Keratinocyte (primary cell): Measurements from ENCODE around the gene SMAD7. TPM values are rescaled to one million over a fixed set of nuclear protein-coding genes. Genes with fewer than 3 reads are reported as not detected.

ENCODE experiments used
- DNase-seq: peaks from one replicate; pipeline ENCODE4 v3.0.0-alpha.2; 2011; ENCODE audit warnings: low read depth, missing footprints, low spot score
- FAIRE-seq: peaks from 2 replicates; lab custom pipeline; 2011; peaks lifted over from hg19 to GRCh38; lab: Jason Lieb, UNC
- H2AFZ ChIP-seq: 2 replicates; pipeline ENCODE4 v1.6.0; 2012; ENCODE audit warnings: low read length, control low read depth, inconsistent platforms; ENCODE audit not compliant: control insufficient read depth
- H3K27ac ChIP-seq: 2 replicates; pipeline ENCODE4 v1.5.1; 2011; ENCODE audit warnings: low read length; ENCODE audit not compliant: control insufficient read depth, insufficient read depth
- H3K27me3 ChIP-seq: 3 replicates; pipeline ENCODE4 v1.6.0; 2011; ENCODE audit warnings: low read length; ENCODE audit not compliant: control insufficient read depth, insufficient read depth; ENCODE audit errors: extremely low read depth
- H3K36me3 ChIP-seq, 2 experiments: 2 replicates in 1 of 2; 3 replicates in 1 of 2; pipeline ENCODE4 v1.5.1; 2011; ENCODE audit warnings: low read length in 2 of 2, mild to moderate bottlenecking in 1 of 2; ENCODE audit not compliant: control insufficient read depth in 2 of 2, insufficient read depth in 2 of 2; ENCODE audit errors: extremely low read depth in 1 of 2
- H3K4me1 ChIP-seq: 3 replicates; pipeline ENCODE4 v1.5.1; 2011; ENCODE audit warnings: low read length; ENCODE audit not compliant: control insufficient read depth, insufficient read depth; ENCODE audit errors: extremely low read depth
- H3K4me2 ChIP-seq: 3 replicates; pipeline ENCODE4 v1.6.0; 2011; ENCODE audit warnings: low read depth, low read length; ENCODE audit not compliant: control insufficient read depth, insufficient read depth; ENCODE audit errors: extremely low read depth
- H3K4me3 ChIP-seq, 3 experiments: fragments of 200-600 bp in 1 of 3; sonication (generic) in 1 of 3; 2 replicates in 2 of 3; 3 replicates in 1 of 3; pipeline ENCODE4 v1.5.1; 2011 to 2016; ENCODE audit warnings: low read length in 3 of 3, mild to moderate bottlenecking in 3 of 3, control low read depth in 2 of 3, inconsistent platforms in 1 of 3, low read depth in 1 of 3, mixed read lengths in 1 of 3, mixed run types in 1 of 3, moderate library complexity in 1 of 3; ENCODE audit not compliant: control insufficient read depth in 2 of 3, insufficient read depth in 2 of 3; ENCODE audit errors: extremely low read depth in 1 of 3
- H3K79me2 ChIP-seq: 2 replicates; pipeline ENCODE4 v1.6.0; 2012; ENCODE audit warnings: low read length; ENCODE audit not compliant: control insufficient read depth, insufficient read depth
- H3K9ac ChIP-seq: 3 replicates; pipeline ENCODE4 v1.6.0; 2011; ENCODE audit warnings: low read length; ENCODE audit not compliant: control insufficient read depth, insufficient read depth; ENCODE audit errors: extremely low read depth
- H3K9me1 ChIP-seq: 3 replicates; pipeline ENCODE4 v1.6.0; 2011; ENCODE audit warnings: low read length; ENCODE audit not compliant: control insufficient read depth, insufficient read depth; ENCODE audit errors: extremely low read depth
- H3K9me3 ChIP-seq: 2 replicates; pipeline ENCODE4 v1.5.1; 2012; ENCODE audit warnings: low read depth, low read length; ENCODE audit not compliant: control insufficient read depth
- H4K20me1 ChIP-seq: 3 replicates; pipeline ENCODE4 v1.6.0; 2011; ENCODE audit warnings: low read length; ENCODE audit not compliant: control insufficient read depth, insufficient read depth; ENCODE audit errors: extremely low read depth
- CTCF ChIP-seq, 3 experiments: IDR thresholded peaks in 1 of 3; conservative IDR thresholded peaks in 1 of 3; optimal IDR thresholded peaks in 1 of 3; 2 replicates in 2 of 3; 3 replicates in 1 of 3; pipeline versions ENCODE3 to v1.5.1; 2011; ENCODE audit warnings: low read length in 3 of 3, mild to moderate bottlenecking in 3 of 3, moderate library complexity in 2 of 3, control low read depth in 1 of 3, inconsistent platforms in 1 of 3; ENCODE audit not compliant: insufficient read depth in 2 of 3; ENCODE audit errors: extremely low read depth in 1 of 3
- EZH2 ChIP-seq: IDR thresholded peaks from one replicate; pipeline ENCODE4 v1.6.1; 2012; ENCODE audit warnings: inconsistent platforms, mild to moderate bottlenecking, low read length, moderate library complexity
- dilution Hi-C: fragments of 300-500 bp; cut with MboI; formaldehyde crosslinking; loops from one replicate; pipeline ENCODE4 v1.7.0; 2020; ENCODE audit warnings: low sequenced_read_pairs; ENCODE audit not compliant: extremely low pct_ligation_motif_present
- polyA plus RNA-seq, 5 experiments: library from polyadenylated mRNA; depleted of rRNA in 3 of 5; stranded (reverse) in 3 of 5; stranded (forward) in 1 of 5; unstranded in 1 of 5; fragments of >200 nt; gene quantifications; 1 replicate in 1 of 5; 2 replicates in 3 of 5; 3 replicates in 1 of 5; pipeline versions ENCODE4 v1.2.1 to v1.2.3, GENCODE V29; 2011 to 2012; ENCODE audit warnings: missing spikeins in 2 of 5, low read depth in 1 of 5, low replicate concordance in 1 of 5

The SMAD7 gene
- polyA plus RNA-seq, 1 donor (not counting 4 experiments of a cell fraction or from before 2014, with no cell fraction given) = 9.5 TPM

GRCh38 chr18:48928787-48929186 lies 22.0 kb downstream of the SMAD7 start:
- no peak for DNase-seq
- peak; percentile 90 for FAIRE-seq
- H3K79me2 ChIP-seq = peaks cover 86% of the 10 kb centered on the region
- peaks cover 2 to 10% of the 10 kb centered on the region in 2 experiments for H3K36me3 ChIP-seq
- H2AFZ ChIP-seq = no peak overlapping the region
- H3K9me3 ChIP-seq = no peaks in the 10 kb centered on the region
- peaks cover 3% of the 10 kb centered on the region for H3K9me1 ChIP-seq
- peaks cover 39% of the 10 kb centered on the region for H3K4me1 ChIP-seq
- peak overlapping the region; percentile 49 for H3K9ac ChIP-seq
- dilution Hi-C loops = no loop called here
- no peak for TF ChIP-seq EZH2
- no peak for TF ChIP-seq CTCF (optimal IDR thresholded peaks at IDR 0.05 in 1 of 3, IDR thresholded peaks at IDR 0.05 in 1 of 3, conservative IDR thresholded peaks at IDR 0.05 in 1 of 3; ENCODE audit: extremely low read depth in 1 of 3, insufficient read depth in 2 of 3, low read length in 3 of 3)
- H4K20me1 ChIP-seq = no peaks in the 10 kb centered on the region
- peak overlapping the region; percentile 4 for H3K27ac ChIP-seq
- H3K27me3 ChIP-seq = no peaks in the 10 kb centered on the region
- H3K4me2 ChIP-seq = peak overlapping the region; percentile 19
- H3K4me3 ChIP-seq = no peak overlapping the region

- H3K4me1 ChIP-seq = peaks cover 39% of the 10 kb centered on the region
- dilution Hi-C loops = no loop called here
- no peak for DNase-seq
Observed at GRCh38 chr18:48927286-48928080, 23.3 kb downstream of the SMAD7 start.

More at GRCh38 chr18:48927286-48928080, 23.3 kb downstream of the SMAD7 start:
- no peaks in the 10 kb centered on the region for H3K9me3 ChIP-seq
- no peak overlapping the region for H3K9ac ChIP-seq
- TF ChIP-seq CTCF (optimal IDR thresholded peaks at IDR 0.05 in 1 of 3, IDR thresholded peaks at IDR 0.05 in 1 of 3, conservative IDR thresholded peaks at IDR 0.05 in 1 of 3; ENCODE audit: extremely low read depth in 1 of 3, insufficient read depth in 2 of 3, low read length in 3 of 3) (no peak), EZH2 (no peak)
- H3K27me3 ChIP-seq = no peaks in the 10 kb centered on the region
- H3K4me3 ChIP-seq = no peak overlapping the region
- H3K27ac ChIP-seq = no peak overlapping the region
- no peak overlapping the region for H3K4me2 ChIP-seq
- peaks cover 4 to 12% of the 10 kb centered on the region in 2 experiments for H3K36me3 ChIP-seq
- H3K79me2 ChIP-seq = peaks cover 82% of the 10 kb centered on the region
- no peaks in the 10 kb centered on the region for H3K9me1 ChIP-seq
- H4K20me1 ChIP-seq = no peaks in the 10 kb centered on the region
- no peak for FAIRE-seq
- no peak overlapping the region for H2AFZ ChIP-seq
